HG02870 (cell line): Measurements from ENCODE around the gene MET.
"Not testable (repeated sequence)": the region's sequence is repeated elsewhere in the genome, so short reads cannot be mapped to it uniquely, and the experiment has no call there.

Experiments used
- ATAC-seq: cut with Tn5 transposase; IDR thresholded peaks from one replicate; pipeline ENCODE4 v1.9.1; 2021; ENCODE audit warnings: mild to moderate bottlenecking, moderate library complexity; ENCODE audit not compliant: unreplicated experiment

MET gene

DNA sequence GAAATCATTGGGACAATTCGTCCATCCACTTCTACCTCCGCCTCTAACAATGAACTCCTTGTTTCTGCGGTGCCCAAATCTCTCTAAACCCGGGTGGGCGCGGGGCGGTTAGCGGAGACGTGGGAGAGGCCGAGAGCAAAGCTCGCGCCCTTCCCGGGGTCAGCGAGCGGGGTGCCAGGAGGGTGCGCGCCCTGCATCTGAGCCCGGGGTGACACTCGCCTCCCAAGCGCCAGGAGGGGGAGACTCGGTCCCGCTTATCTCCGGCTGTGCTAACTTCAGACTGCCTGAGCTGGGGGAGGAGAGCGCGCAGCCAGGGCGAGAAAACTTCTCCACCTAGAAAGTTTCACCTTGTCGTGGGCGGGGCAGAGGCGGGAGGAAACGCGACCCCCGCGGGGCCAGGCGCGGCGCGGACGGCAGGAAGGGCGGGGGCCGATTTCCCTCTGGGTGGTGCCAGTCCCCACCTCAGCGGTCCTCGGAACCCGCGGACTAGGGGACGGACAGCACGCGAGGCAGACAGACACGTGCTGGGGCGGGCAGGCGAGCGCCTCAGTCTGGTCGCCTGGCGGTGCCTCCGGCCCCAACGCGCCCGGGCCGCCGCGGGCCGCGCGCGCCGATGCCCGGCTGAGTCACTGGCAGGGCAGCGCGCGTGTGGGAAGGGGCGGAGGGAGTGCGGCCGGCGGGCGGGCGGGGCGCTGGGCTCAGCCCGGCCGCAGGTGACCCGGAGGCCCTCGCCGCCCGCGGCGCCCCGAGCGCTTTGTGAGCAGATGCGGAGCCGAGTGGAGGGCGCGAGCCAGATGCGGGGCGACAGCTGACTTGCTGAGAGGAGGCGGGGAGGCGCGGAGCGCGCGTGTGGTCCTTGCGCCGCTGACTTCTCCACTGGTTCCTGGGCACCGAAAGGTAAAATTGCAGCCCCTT, at the start of gene MET:
TSS of gene MET (plus strand) at position 516 of the 915 bp plus-strand sequence. CDS start 26,889 bp downstream, outside the sequence.
- peak; percentile 96 for ATAC-seq

DNA sequence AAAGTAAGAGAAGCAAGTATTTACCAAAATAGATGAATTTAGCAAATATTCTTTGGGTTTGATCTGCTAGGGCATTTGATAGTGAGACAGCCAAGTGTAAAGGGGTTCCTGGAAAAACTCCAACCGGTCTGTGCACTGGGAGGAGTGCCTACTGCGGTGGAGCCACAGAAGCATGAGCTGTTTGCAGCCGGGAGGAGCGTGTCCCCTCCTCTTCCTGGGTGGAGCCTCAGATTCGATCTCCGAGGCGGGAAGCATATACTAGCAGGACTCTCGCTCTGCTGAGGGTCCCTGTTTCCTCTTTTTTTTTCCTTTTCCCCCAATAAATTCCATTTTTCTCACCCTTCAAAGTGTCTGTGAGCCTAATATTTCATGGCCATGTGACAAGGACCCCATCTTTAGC, 45.1 kb upstream of the MET start:
- ATAC-seq, result no peak

DNA sequence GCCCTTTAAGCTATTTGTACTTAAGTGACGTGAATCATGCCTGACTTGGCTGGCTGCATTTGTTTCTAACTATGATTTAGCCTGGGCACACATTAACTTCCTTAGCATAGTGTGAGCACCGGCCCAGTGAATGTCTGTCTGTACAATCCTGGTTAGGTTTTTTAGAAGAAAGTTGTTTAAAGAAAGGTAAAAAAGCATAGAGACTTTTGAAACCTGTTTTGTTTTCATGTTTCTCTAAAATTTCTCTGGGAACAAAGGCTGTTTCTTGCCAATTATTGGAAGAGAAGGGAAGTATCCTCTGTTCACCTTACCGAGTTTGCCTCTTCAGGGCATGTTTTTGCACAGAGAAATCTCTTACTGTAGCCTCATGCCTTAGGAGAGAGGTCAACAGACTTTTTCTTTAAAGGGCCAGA, 42.9 kb upstream of the MET start:
- no peak for ATAC-seq

DNA sequence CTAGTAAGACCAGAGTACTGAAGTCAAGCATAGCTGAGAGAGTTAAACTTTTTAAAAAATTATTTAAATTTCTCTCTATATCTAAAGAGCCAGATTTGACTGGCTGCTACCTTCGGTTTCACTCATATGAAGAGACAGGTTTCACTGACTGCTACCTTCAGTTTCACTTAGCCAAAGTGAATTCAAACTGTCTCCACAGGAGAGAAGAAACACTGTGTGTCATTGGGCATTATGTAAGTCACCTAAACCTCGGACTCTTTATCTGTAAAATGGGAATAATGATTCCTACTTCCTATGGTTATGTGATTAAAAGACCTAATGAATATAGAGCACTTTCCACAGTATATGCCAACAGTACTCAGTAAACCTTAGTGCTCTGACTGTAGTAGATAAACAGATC, 41.6 kb upstream of the MET start:
- ATAC-seq, result peak; percentile 87

DNA sequence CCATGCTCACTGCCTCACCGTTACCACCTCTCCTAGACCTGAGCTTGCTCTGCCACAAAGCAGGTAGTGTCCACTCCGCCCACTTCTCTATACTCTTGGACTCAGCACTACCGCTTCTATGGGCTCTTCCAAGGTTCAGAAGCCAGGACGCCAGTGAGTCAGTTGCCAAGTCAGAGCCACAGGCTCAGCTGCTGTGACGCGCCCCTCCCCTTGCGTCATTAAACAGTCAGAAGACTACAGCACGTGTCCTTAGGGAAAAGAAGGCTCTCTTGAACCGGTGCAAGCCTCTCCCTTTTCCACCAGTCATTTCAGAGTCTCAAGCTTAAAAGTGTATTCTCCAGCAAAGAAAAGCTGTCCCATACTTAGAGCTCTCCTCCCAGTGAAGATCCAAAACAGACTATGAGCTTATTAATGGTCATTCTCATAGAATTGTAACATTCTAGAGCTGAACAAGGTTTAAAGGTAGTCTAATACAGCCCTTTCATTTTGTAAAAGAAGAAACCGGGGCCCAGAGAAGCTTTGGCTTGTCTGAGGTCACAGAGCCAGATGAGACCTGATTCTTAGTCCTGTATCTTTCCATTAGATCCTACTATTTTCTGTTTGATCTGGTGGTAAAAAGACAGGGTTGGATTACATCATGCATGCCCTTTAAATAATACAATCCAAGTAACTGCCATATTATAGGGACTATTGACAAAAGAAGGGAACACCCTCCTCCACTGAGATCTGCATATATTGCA, 40.9 kb upstream of the MET start:
- ATAC-seq, result no peak

DNA sequence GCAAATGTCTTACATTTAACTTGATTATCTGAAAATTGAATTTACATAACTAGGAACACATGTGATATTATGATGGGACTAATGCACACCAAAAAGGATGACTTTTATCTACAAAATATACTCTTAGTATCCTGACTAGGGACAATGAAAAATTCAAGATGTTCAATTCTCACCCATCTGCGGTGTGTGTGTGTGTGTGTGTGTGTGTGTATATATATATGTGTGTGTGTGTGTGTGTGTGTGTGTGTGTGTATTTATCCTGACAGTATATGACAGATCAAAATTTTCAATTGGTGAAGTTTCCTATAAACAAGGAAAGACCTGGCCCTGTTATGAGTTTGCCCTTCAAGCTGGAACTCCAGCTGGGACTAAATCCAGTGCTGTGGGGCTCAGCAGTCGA, 40.3 kb upstream of the MET start:
- no peak for ATAC-seq

DNA sequence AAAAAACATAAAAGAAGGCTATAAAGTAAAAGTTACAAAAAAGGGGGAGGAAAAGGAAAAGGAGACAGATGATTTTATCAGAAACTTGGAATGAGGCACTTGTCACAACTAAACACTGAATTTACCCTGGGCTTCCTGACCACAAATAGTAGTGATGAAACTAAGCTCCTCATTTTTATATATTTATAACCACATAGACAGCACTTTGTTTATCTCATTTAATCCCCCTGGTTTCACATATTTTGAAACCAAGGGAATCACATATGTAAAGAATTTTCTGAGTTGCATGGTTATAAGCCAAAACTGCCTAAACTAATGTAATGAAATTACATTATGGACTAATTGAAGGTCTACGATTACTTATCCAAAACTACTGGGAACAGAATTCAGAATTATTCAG, 39.6 kb upstream of the MET start:
- no peak for ATAC-seq

DNA sequence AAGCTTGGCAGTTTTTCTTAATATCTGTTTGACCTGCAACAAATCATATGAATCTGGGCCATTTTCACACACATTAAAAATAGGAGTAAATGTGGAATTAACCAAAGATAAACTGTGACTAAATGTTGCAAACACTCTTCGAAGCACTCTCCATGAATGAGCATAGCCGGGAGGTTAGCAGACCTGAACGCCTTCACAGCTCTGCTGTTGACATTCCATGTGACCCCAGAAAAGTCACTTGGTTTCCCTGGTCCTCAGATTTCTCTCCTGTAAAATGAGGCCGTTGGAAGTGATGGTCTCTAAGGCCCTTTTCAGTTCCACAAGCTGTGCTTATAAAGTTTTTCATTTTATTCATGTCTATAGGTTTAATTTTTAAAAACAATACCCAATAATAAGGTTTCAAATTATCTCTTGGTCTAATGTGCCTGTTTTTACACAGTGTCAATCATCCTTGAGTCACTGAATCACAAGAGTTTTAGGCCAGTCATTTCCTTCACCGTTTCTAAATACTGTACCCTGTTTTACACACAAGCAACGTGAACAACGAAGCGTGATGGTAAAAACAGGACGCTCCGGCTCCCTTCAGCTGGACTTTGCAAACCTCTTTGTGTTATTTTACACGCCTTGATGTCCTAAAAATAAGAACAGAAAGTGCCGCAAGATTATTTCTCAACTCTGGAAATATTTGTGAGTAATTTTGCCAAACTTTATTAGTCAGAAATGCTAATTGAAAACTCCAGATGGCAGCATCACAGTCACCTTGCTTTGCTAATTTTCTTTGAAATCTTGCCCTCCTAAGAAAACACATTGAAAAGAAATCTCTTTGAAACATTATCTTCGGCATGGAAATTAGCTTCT, 38.6 kb upstream of the MET start:
- ATAC-seq, result peak; percentile 58

DNA sequence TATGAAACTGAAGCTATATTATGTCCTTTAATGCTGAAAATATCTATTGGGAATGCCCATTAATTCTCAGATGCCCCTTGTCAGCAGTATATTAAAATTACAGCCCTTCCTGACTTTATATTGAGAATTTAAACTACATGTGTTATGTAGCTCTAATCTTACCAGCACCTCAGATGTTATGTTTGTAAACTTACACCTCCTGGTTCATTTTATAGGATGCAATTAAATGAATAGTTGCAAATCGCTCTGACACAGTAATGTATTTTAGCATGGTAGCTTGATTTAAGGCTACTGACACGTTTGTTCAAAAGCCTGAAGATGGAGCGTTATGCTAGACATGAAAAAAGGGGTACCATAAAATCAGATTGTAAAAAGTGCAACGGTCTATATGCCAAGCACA, 35.0 kb upstream of the MET start:
- no peak for ATAC-seq

DNA sequence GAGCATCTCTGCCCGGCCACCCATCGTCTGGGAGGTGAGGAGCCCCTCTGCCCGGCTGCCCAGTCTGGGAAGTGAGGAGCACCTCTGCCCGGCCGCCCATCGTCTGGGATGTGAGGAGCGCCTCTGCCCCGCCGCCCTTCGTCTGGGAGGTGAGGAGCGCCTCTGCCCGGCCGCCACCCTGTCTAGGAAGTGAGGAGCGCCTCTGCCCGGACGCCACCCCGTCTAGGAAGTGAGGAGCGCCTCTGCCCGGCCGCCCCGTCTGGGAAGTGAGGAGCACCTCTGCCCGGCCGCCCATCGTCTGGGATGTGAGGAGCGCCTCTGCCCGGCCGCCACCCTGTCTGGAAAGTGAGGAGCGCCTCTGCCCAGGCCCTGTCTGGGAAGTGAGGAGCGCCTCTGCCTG, 33.4 kb upstream of the MET start:
- not testable (repeated sequence) for ATAC-seq

DNA sequence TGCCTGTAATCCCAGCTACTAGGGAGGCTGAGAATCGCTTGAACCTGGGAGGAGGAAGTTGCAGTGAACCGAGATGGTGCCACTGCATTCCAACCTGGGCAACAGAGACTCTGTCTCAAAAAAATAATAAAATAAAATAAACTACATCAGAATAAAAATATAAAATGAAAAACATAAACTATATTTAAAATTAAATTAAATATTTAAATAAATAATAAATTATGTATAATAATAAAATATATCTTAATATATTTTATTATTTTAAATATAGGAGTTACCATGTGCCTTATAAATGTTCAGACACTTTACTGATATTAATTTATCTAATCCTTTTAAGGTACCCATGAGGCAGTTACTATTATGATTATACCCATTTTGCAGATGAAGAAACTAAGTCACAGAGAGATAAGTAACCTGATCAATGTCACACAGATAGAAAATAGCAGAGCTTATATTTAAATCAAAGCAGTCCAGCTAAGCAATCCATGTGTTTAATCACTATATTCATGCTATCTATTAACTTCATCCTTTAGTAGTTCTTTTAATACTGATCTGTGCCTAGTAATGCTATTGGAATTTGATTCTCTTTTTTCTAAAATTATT, 30.3 kb upstream of the MET start:
- no peak for ATAC-seq

DNA sequence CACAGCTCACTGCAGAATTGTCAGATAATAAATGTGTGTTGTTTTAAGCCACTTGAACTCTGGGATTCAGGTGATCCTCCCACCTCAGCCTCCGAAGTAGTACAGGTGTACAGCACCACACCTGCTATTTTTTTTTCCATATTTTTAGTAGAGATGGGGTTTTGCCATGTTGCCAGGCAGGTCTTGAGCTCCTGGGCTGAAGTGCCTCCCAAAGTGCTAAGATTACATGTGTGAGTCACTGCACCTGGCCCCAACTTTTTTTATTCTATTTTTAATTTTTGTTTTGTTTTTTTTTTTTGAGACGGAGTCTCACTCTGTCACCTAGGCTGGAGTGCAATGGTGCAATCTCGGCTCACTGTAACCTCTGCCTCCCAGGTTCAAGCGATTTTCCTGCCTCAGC, 28.8 kb upstream of the MET start:
- not testable (repeated sequence) for ATAC-seq

DNA sequence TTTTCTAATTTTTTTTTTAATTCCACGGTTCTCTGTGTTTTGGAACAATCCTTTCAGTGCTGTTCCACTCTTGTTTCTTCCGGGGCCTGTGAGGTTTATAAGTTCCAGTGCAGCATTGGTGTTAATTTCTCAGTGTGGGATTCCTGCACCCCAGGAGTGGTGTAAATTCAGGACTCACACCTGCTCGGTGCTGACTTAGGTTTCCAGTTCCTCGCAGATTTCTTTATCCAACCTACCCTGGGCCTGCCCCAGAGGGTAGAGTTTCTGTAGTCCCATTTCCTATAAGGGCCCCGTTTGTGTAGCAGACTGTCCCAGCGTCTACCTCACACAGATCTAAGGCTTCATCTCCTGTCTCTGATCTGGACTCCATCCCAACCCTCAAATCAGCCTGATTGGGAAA, 27.4 kb upstream of the MET start:
- ATAC-seq, result no peak

DNA sequence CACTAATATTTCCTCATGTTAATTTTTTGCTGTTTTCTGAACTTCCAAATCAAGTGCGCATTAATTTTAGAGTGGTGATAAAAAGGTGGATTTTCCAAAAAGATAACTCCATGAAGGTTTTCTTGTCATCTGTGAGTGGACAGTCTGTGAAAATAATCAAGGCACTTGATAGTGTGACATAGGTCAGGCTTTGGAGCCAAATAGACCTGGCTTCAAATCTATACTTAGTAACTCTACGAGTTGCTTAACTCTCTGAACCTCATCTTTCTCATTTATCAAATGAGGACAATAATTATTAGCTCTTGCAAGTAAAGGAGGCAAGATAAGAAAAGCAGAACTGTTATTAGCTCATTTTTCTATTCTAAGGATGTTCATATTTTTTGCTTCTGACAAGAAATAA, 24.7 kb upstream of the MET start:
- no peak for ATAC-seq

DNA sequence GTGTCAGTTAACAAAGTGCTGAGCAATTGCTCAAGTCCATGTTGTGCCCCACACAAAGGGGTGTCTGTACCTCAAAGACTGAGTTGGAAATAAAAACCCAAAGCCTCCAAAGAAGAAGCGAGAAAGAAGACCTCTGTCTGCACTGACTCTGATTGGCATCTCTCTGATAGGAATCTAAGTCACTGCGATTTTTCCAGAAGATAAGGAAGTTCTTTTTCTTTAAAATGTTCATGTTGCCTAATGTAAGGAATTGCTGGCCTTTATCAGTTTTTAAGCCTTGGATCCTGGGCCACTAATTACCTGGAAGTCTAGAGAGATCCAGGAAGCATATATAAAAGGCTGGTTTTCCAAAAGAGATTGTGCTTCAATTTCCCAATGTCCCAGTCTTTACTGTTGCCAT, 24.1 kb upstream of the MET start:
- ATAC-seq, result no peak

DNA sequence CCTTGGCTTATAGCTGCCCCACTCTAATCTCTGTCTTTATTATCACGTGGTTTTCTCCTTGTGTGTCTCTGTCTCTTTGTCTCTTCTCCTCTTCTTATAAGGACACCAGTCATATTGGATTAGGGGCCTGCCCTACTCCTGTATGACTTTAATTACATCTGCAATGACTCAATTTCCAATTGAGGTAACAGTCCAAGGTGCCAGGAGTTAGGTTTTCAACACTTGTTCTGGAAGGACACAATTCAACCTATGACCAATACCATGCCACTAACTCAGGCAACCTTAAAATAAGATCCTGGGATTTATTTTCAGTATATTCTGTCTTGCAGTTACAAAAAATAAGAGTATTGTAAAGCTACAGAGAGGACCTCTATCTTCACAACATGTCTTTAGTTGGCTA, 21.6 kb upstream of the MET start:
- no peak for ATAC-seq

DNA sequence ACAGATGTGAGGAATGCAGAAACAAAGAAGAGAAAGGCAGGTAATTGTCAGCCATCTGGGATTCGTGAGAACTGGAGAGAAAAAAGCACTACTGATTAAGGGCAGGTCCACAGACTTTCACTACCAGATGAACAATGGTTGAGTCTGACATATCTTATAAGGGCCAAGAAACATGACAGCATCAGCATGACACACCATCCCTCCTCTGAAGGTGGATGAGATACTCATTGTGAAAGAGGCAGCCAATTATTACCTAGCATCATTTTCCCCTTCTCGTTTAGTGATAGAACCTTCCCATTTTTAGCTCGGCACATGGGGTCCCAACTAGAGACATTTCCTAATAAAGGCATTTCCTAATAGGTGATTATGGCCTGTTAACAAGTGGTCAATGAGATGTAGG, 19.2 kb upstream of the MET start:
- no peak for ATAC-seq

DNA sequence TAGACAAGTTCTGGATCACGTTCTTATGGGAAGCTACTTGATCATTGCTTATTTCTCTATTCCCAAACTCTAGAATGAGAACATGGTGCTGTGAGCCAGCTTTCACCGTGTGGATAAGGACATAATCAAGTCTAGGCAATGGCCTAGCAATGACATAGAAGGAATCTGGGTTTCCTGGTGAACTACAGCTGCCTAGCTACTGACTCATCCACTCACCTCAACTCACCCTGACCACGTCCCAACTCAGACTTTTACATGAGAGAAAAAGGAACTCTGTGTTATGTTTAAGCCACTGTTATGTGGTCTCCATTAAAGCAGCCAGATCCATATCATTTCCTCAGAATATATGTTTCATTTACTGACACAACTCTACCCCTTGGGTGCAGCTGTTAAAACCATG, 18.8 kb upstream of the MET start:
- no peak for ATAC-seq

DNA sequence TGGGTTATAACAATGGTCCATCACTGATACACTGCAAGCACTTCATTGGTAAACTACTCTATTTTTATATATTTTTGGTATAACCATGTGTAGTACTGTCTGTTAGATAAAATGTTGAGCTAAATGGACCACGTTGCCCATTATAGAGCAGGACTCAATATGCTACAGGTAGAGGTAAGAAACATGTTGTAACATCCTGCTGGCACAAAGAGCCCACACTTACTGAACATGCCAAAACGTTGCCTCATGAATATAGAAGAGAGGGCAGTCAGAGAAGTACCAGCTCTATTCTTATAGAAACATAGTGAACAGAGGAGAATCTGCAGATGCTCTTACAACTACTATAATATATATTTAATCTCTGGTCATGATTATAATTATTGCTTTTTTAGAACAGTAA, 18.4 kb upstream of the MET start:
- ATAC-seq, result no peak

DNA sequence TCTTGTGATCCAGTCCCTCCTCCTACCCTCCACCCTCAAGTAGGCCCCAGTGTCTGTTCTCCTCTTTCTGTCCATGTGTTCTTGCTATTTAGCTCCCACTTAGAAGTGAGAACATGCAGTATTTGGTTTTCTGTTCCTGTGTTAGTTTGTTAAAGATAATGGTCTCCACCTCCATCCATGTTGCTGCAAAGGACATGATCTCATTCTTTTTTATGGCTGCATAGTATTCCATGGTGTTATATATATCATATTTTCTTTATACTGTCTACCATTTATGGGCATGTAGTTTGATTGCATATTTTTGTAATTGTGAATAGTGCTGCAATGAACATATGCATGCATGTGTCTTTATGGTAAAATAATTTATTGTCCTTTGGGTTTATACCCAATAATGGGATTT, 12.7 kb upstream of the MET start:
- ATAC-seq, result not testable (repeated sequence)

DNA sequence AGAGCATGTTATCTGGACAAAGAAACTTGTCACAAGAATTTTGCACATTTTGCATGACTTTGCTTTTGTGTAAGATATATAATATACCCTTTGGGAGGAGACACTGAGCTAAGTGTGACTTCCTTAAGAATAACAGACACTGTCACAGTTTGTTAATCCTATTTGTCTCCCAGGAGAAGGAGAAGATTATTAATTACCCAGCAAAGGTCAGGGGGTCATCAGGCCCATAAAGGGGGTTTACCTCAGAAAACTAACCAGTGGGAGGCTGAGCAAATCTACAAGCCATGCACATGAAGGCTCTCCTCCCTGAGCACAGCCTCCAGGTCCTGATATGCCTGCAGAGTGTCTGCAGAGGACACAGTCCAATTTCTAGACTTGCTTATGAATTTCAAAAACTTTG, 10.1 kb upstream of the MET start:
- no peak for ATAC-seq
